HUES48 (cell line): ENCODE data around the gene LETM1.
"Not testable (repeated sequence)": the region's sequence is repeated elsewhere in the genome, so short reads cannot be mapped to it uniquely, and the experiment has no call there.

Source experiments
- H3K27ac ChIP-seq: one replicate; pipeline ENCODE4 v1.7.0; 2013; ENCODE audit warnings: low read depth, low read length, inconsistent platforms
- H3K27me3 ChIP-seq: 2 replicates; pipeline ENCODE4 v1.6.1; 2013; ENCODE audit warnings: mild to moderate bottlenecking, low read length; ENCODE audit not compliant: control insufficient read depth, insufficient read depth
- H3K36me3 ChIP-seq: 2 replicates; pipeline ENCODE4 v1.6.1; 2013; ENCODE audit warnings: low read length; ENCODE audit not compliant: control insufficient read depth, insufficient read depth
- H3K4me1 ChIP-seq: 2 replicates; pipeline ENCODE4 v1.6.1; 2013; ENCODE audit warnings: mild to moderate bottlenecking, low read length; ENCODE audit not compliant: control insufficient read depth, insufficient read depth
- H3K4me3 ChIP-seq: 2 replicates; pipeline ENCODE4 v1.5.1; 2013; ENCODE audit warnings: mild to moderate bottlenecking, low read depth, low read length
- H3K9ac ChIP-seq: 2 replicates; pipeline ENCODE4 v1.6.1; 2013; ENCODE audit warnings: mild to moderate bottlenecking, low read depth, low read length, moderate library complexity
- H3K9me3 ChIP-seq: 2 replicates; pipeline ENCODE4 v1.6.1; 2013; ENCODE audit warnings: low read length; ENCODE audit not compliant: control insufficient read depth, insufficient read depth

Gene LETM1

GRCh38 chr4:1836650-1837049 is 19.3 kb downstream of the LETM1 start:
- no peak overlapping the region for H3K4me3 ChIP-seq
- H3K4me1 ChIP-seq, result no peaks in the 10 kb centered on the region
- no peaks in the 10 kb centered on the region for H3K9me3 ChIP-seq
- peaks cover 78% of the 10 kb centered on the region for H3K36me3 ChIP-seq
- no peaks in the 10 kb centered on the region for H3K27me3 ChIP-seq
- H3K9ac ChIP-seq, result no peak overlapping the region
- no peak overlapping the region for H3K27ac ChIP-seq

GRCh38 chr4:1835836-1836235 is 20.1 kb downstream of the LETM1 start:
- not testable (repeated sequence) for H3K9me3 ChIP-seq, H3K4me3 ChIP-seq, H3K27ac ChIP-seq, H3K4me1 ChIP-seq, H3K27me3 ChIP-seq, H3K9ac ChIP-seq
- H3K36me3 ChIP-seq, result peaks cover 76% of the 10 kb centered on the region

- Histone ChIP-seq H3K27me3 (no peaks in the 10 kb centered on the region), H3K9ac (no peak overlapping the region), H3K9me3 (no peaks in the 10 kb centered on the region), H3K27ac (no peak overlapping the region), H3K36me3 (peaks cover 71% of the 10 kb centered on the region), H3K4me3 (no peak overlapping the region), H3K4me1 (no peaks in the 10 kb centered on the region)
Measured at GRCh38 chr4:1834047-1834775, 21.7 kb downstream of the LETM1 start.

GRCh38 chr4:1833307-1834046 is 22.5 kb downstream of the LETM1 start:
- Histone ChIP-seq H3K27ac (no peak overlapping the region), H3K36me3 (peaks cover 63% of the 10 kb centered on the region), H3K4me3 (no peak overlapping the region), H3K4me1 (no peaks in the 10 kb centered on the region), H3K27me3 (no peaks in the 10 kb centered on the region), H3K9ac (no peak overlapping the region), H3K9me3 (no peaks in the 10 kb centered on the region)

- peaks cover 61% of the 10 kb centered on the region for H3K36me3 ChIP-seq
- H3K27ac ChIP-seq, result no peak overlapping the region
- H3K9ac ChIP-seq, result no peak overlapping the region
- H3K27me3 ChIP-seq, result no peaks in the 10 kb centered on the region
- H3K9me3 ChIP-seq, result no peaks in the 10 kb centered on the region
- no peaks in the 10 kb centered on the region for H3K4me1 ChIP-seq
- H3K4me3 ChIP-seq, result no peak overlapping the region
Measured at GRCh38 chr4:1832690-1833089, 23.3 kb downstream of the LETM1 start.

- no peak overlapping the region for H3K27ac ChIP-seq
- H3K4me3 ChIP-seq, result no peak overlapping the region
- no peak overlapping the region for H3K9ac ChIP-seq
- peaks cover 54% of the 10 kb centered on the region for H3K36me3 ChIP-seq
- no peaks in the 10 kb centered on the region for H3K4me1 ChIP-seq
- H3K9me3 ChIP-seq, result no peaks in the 10 kb centered on the region
- H3K27me3 ChIP-seq, result no peaks in the 10 kb centered on the region
Measured at GRCh38 chr4:1831331-1831730, 24.6 kb downstream of the LETM1 start.

- no peaks in the 10 kb centered on the region for H3K27me3 ChIP-seq
- peaks cover 54% of the 10 kb centered on the region for H3K36me3 ChIP-seq
- H3K4me1 ChIP-seq, result no peaks in the 10 kb centered on the region
- no peak overlapping the region for H3K4me3 ChIP-seq
- no peak overlapping the region for H3K9ac ChIP-seq
- no peaks in the 10 kb centered on the region for H3K9me3 ChIP-seq
- no peak overlapping the region for H3K27ac ChIP-seq
Measured at GRCh38 chr4:1830642-1831228, 25.2 kb downstream of the LETM1 start.

- peaks cover 54% of the 10 kb centered on the region for H3K36me3 ChIP-seq
- no peak overlapping the region for H3K9ac ChIP-seq
- no peak overlapping the region for H3K4me3 ChIP-seq
Measured at GRCh38 chr4:1830234-1830633, 25.7 kb downstream of the LETM1 start.

GRCh38 chr4:1826531-1827350 is 29.2 kb downstream of the LETM1 start:
- H3K4me1 ChIP-seq, result no peaks in the 10 kb centered on the region
- no peak overlapping the region for H3K4me3 ChIP-seq
- H3K9ac ChIP-seq, result no peak overlapping the region
- no peaks in the 10 kb centered on the region for H3K27me3 ChIP-seq
- peaks cover 58% of the 10 kb centered on the region for H3K36me3 ChIP-seq
- peak overlapping the region; percentile 3 for H3K27ac ChIP-seq
- H3K9me3 ChIP-seq, result no peaks in the 10 kb centered on the region

More at GRCh38 chr4:1830234-1830633, 25.7 kb downstream of the LETM1 start:
- Histone ChIP-seq H3K9me3 (no peaks in the 10 kb centered on the region), H3K4me1 (no peaks in the 10 kb centered on the region), H3K27me3 (no peaks in the 10 kb centered on the region), H3K27ac (no peak overlapping the region)

GRCh38 chr4:1825326-1825725 is 30.6 kb downstream of the LETM1 start:
- Histone ChIP-seq H3K9ac (no peak overlapping the region), H3K27ac (no peak overlapping the region), H3K9me3 (no peaks in the 10 kb centered on the region), H3K36me3 (peaks cover 51% of the 10 kb centered on the region), H3K4me3 (no peak overlapping the region), H3K27me3 (no peaks in the 10 kb centered on the region), H3K4me1 (no peaks in the 10 kb centered on the region)
